ENCODE data around the gene BMP5. TPM values are rescaled to one million over a fixed set of nuclear protein-coding genes. Genes with fewer than 3 reads are reported as not detected.

The BMP5 gene
- polyA plus RNA-seq, 1 donor (not counting 4 experiments of a cell fraction or from before 2014, with no cell fraction given): not detected

DNA sequence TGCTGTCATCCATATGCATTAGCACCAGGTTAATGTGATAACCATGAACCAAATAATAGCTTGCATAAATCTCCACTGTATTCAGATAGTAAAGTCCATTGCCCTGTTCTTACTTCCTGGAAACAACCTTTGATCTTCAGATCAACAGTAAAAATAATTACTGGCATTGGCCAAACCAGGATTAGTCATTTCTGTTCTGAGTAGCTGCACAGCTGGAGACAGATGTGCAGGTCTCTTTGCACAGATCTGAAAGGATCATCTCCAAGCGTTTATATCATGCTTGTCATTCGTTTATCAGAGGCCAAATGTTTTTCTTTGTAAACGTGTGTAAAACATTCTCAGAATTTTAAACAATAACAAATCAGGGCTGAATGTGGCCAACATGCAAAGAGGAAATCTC is 162.0 kb downstream of the BMP5 start:
- DNase-seq (ENCODE audit: low read depth, low spot score): no peak
- no peak overlapping the region for H3K27ac ChIP-seq (ENCODE audit: control insufficient read depth, insufficient read depth, low read length)
- no peak overlapping the region for H3K9ac ChIP-seq (ENCODE audit: control insufficient read depth, extremely low read depth, insufficient read depth, low read length)
- no peaks in the 10 kb centered on the region for H3K4me1 ChIP-seq (ENCODE audit: control insufficient read depth, extremely low read depth, insufficient read depth, low read length)
- H3K9me1 ChIP-seq (ENCODE audit: control insufficient read depth, extremely low read depth, insufficient read depth, low read length): no peaks in the 10 kb centered on the region
- H3K4me2 ChIP-seq (ENCODE audit: control insufficient read depth, extremely low read depth, insufficient read depth, low read depth, low read length): no peak overlapping the region
- no peak for FAIRE-seq
- no peaks in the 10 kb centered on the region for H3K9me3 ChIP-seq (ENCODE audit: control insufficient read depth, low read depth, low read length)
- H3K36me3 ChIP-seq (ENCODE audit: control insufficient read depth in 2 of 2, extremely low read depth in 1 of 2, insufficient read depth in 2 of 2, low read length in 2 of 2): no peaks in the 10 kb centered on the region
- TF ChIP-seq EZH2 (IDR thresholded peaks at IDR 0.05; ENCODE audit: low read length): no peak
- TF ChIP-seq, protein P1, sequence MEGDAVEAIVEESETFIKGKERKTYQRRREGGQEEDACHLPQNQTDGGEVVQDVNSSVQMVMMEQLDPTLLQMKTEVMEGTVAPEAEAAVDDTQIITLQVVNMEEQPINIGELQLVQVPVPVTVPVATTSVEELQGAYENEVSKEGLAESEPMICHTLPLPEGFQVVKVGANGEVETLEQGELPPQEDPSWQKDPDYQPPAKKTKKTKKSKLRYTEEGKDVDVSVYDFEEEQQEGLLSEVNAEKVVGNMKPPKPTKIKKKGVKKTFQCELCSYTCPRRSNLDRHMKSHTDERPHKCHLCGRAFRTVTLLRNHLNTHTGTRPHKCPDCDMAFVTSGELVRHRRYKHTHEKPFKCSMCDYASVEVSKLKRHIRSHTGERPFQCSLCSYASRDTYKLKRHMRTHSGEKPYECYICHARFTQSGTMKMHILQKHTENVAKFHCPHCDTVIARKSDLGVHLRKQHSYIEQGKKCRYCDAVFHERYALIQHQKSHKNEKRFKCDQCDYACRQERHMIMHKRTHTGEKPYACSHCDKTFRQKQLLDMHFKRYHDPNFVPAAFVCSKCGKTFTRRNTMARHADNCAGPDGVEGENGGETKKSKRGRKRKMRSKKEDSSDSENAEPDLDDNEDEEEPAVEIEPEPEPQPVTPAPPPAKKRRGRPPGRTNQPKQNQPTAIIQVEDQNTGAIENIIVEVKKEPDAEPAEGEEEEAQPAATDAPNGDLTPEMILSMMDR (optimal IDR thresholded peaks at IDR 0.05 in 1 of 3, IDR thresholded peaks at IDR 0.05 in 1 of 3, conservative IDR thresholded peaks at IDR 0.05 in 1 of 3; ENCODE audit: extremely low read depth in 1 of 3, insufficient read depth in 2 of 3, low read length in 3 of 3): no peak
- no peak overlapping the region for H2AFZ ChIP-seq (ENCODE audit: control insufficient read depth, low read length)
- H3K4me3 ChIP-seq (ENCODE audit: control insufficient read depth in 2 of 3, extremely low read depth in 1 of 3, insufficient read depth in 2 of 3, low read depth in 1 of 3, low read length in 3 of 3): no peak overlapping the region
- dilution Hi-C loops (cut with MboI; ENCODE audit: extremely low pct_ligation_motif_present, low sequenced_read_pairs): no loop called here
- no peaks in the 10 kb centered on the region for H4K20me1 ChIP-seq (ENCODE audit: control insufficient read depth, extremely low read depth, insufficient read depth, low read length)
- no peaks in the 10 kb centered on the region for H3K27me3 ChIP-seq (ENCODE audit: control insufficient read depth, extremely low read depth, insufficient read depth, low read length)
- H3K79me2 ChIP-seq (ENCODE audit: control insufficient read depth, insufficient read depth, low read length): no peaks in the 10 kb centered on the region

DNA sequence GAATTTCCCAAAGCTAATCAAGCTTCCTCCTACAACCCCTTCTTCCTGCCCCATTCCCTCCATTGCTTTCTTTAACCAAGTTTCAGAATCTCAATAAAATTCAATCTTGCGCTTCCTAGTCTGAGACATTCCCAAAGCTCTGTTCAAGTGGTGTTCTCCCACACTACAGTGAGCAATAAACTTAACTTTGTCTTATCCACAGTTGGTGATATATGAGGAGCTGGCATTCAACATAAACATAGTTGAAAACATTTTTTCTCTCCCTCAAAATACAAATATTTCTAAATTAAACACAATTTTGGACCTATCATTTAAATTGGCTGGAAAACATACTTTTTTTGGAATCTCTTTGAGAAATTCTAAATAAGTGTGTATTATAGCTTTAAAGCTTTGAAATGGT is 166.7 kb downstream of the BMP5 start:
- Histone ChIP-seq H3K27me3 (ENCODE audit: control insufficient read depth, extremely low read depth, insufficient read depth, low read length) (no peaks in the 10 kb centered on the region), H3K9ac (ENCODE audit: control insufficient read depth, extremely low read depth, insufficient read depth, low read length) (no peak overlapping the region), H3K4me3 (ENCODE audit: control insufficient read depth in 2 of 3, extremely low read depth in 1 of 3, insufficient read depth in 2 of 3, low read depth in 1 of 3, low read length in 3 of 3) (no peak overlapping the region), H3K9me1 (ENCODE audit: control insufficient read depth, extremely low read depth, insufficient read depth, low read length) (no peaks in the 10 kb centered on the region), H2AFZ (ENCODE audit: control insufficient read depth, low read length) (no peak overlapping the region), H3K79me2 (ENCODE audit: control insufficient read depth, insufficient read depth, low read length) (no peaks in the 10 kb centered on the region), H3K4me2 (ENCODE audit: control insufficient read depth, extremely low read depth, insufficient read depth, low read depth, low read length) (no peak overlapping the region), H3K4me1 (ENCODE audit: control insufficient read depth, extremely low read depth, insufficient read depth, low read length) (no peaks in the 10 kb centered on the region), H3K9me3 (ENCODE audit: control insufficient read depth, low read depth, low read length) (peaks cover 3% of the 10 kb centered on the region), H4K20me1 (ENCODE audit: control insufficient read depth, extremely low read depth, insufficient read depth, low read length) (no peaks in the 10 kb centered on the region), H3K36me3 (ENCODE audit: control insufficient read depth in 2 of 2, extremely low read depth in 1 of 2, insufficient read depth in 2 of 2, low read length in 2 of 2) (no peaks in the 10 kb centered on the region), H3K27ac (ENCODE audit: control insufficient read depth, insufficient read depth, low read length) (no peak overlapping the region)
- FAIRE-seq (no peak), DNase-seq (ENCODE audit: low read depth, low spot score) (no peak)
- TF ChIP-seq, protein P1 (optimal IDR thresholded peaks at IDR 0.05 in 1 of 3, IDR thresholded peaks at IDR 0.05 in 1 of 3, conservative IDR thresholded peaks at IDR 0.05 in 1 of 3; ENCODE audit: extremely low read depth in 1 of 3, insufficient read depth in 2 of 3, low read length in 3 of 3): no peak
- TF ChIP-seq EZH2 (IDR thresholded peaks at IDR 0.05; ENCODE audit: low read length): no peak
- dilution Hi-C loops (cut with MboI; ENCODE audit: extremely low pct_ligation_motif_present, low sequenced_read_pairs): no loop called here

Measured in keratinocyte (primary cell).